HCT116 (cell line): ENCODE measurements around the gene USP12.

Source experiments
- CTCF ChIP-seq, 3 experiments: fragments of 200-600 bp in 1 of 3; sonication (generic) in 1 of 3; IDR thresholded peaks in 2 of 3; conservative IDR thresholded peaks in 1 of 3; 2 replicates each; pipeline ENCODE4 v1.5.1; 2012 to 2017; ENCODE audit warnings: low read depth in 2 of 3, low read length in 2 of 3, antibody characterized with exemption in 1 of 3, borderline replicate concordance in 1 of 3, control low read depth in 1 of 3, mild to moderate bottlenecking in 1 of 3, mixed read lengths in 1 of 3, mixed run types in 1 of 3, moderate library complexity in 1 of 3; ENCODE audit not compliant: insufficient read depth in 1 of 3
- EZH2phosphoT487 ChIP-seq: fragments of 200-600 bp; IDR thresholded peaks from 2 replicates; pipeline ENCODE4 v1.6.1; 2018; ENCODE audit warnings: antibody characterized with exemption, borderline replicate concordance
- FOSL1 ChIP-seq: IDR thresholded peaks from 2 replicates; pipeline ENCODE4 v1.6.1; 2012; ENCODE audit warnings: low read depth
- JUND ChIP-seq: IDR thresholded peaks from 2 replicates; pipeline ENCODE4 v1.6.1; 2012
- TCF7L2 ChIP-seq: IDR thresholded peaks from 2 replicates; pipeline ENCODE4 v1.7.0; 2011; ENCODE audit warnings: borderline replicate concordance, inconsistent platforms; ENCODE audit not compliant: insufficient read depth, insufficient read length; ENCODE audit errors: extremely low read depth
- ZNF274 ChIP-seq: fragments of 200-500 bp; sonication (Bioruptor generic); IDR thresholded peaks from 2 replicates; pipeline ENCODE4 v1.6.1; 2014; ENCODE audit warnings: mild to moderate bottlenecking, low read depth, low read length, inconsistent platforms

- no peak for TF ChIP-seq FOSL1
- TF ChIP-seq CTCF (IDR thresholded peaks at IDR 0.05 in 2 of 3, conservative IDR thresholded peaks at IDR 0.05 in 1 of 3; ENCODE audit: borderline replicate concordance in 1 of 3, insufficient read depth in 1 of 3, low read depth in 2 of 3, low read length in 2 of 3), result no peak
- TF ChIP-seq JUND, result no peak
- TF ChIP-seq EZH2phosphoT487, result no peak
- no peak for TF ChIP-seq TCF7L2
- TF ChIP-seq ZNF274, result no peak
Observed at GRCh38 chr13:27101289-27101688, 70.3 kb downstream of the USP12 start.
